Natural killer cell (primary cell): ENCODE measurements around the gene FARP1. TPM values are rescaled to one million over a fixed set of nuclear protein-coding genes. Genes with fewer than 3 reads are reported as not detected.

ENCODE experiments used
- ATAC-seq, 3 donors: fragments of 150-1000 bp in 2 of 3; fragments of 200-7000 bp in 1 of 3; cut with Tn5 transposase; 1 replicate in 1 of 3; 2 replicates in 2 of 3; pipeline ENCODE4 v1.10.0; 2021; ENCODE audit warnings: mild to moderate bottlenecking in 2 of 3, moderate library complexity in 2 of 3
- DNase-seq, 2 donors: peaks; one replicate each; pipeline versions ENCODE4 v3.0.0 to v3.0.0-alpha.2; 2013 to 2021; ENCODE audit warnings: mixed read lengths in 1 of 2
- H3K27ac ChIP-seq: one replicate; pipeline ENCODE4 v1.5.1; 2013; ENCODE audit warnings: mild to moderate bottlenecking, low read length
- H3K27me3 ChIP-seq: one replicate; pipeline ENCODE4 v1.6.1; 2013; ENCODE audit warnings: low read length; ENCODE audit not compliant: control insufficient read depth, insufficient read depth
- H3K36me3 ChIP-seq: one replicate; pipeline ENCODE4 v1.6.1; 2013; ENCODE audit warnings: low read length; ENCODE audit not compliant: control insufficient read depth, insufficient read depth
- H3K4me1 ChIP-seq: one replicate; pipeline ENCODE4 v1.6.1; 2013; ENCODE audit warnings: low read length; ENCODE audit not compliant: control insufficient read depth, insufficient read depth
- H3K4me3 ChIP-seq: one replicate; pipeline ENCODE4 v1.5.1; 2013; ENCODE audit warnings: low read length
- H3K9me3 ChIP-seq: one replicate; pipeline ENCODE4 v1.6.1; 2013; ENCODE audit warnings: low read length; ENCODE audit not compliant: control insufficient read depth, insufficient read depth
- H3K27ac Mint-ChIP-seq, 2 donors: one replicate each; pipeline ENCODE4 v1.8.0; 2022; ENCODE audit warnings: mild to moderate bottlenecking in 2 of 2, mixed read lengths in 2 of 2, moderate library complexity in 1 of 2
- H3K27me3 Mint-ChIP-seq, 2 donors: one replicate each; pipeline ENCODE4 v1.8.0; 2022; ENCODE audit warnings: low read depth in 2 of 2, mixed read lengths in 2 of 2
- H3K36me3 Mint-ChIP-seq: one replicate; pipeline ENCODE4 v1.8.0; 2022; ENCODE audit warnings: mixed read lengths
- H3K4me1 Mint-ChIP-seq, 2 donors: one replicate each; pipeline ENCODE4 v1.8.0; 2022; ENCODE audit warnings: mixed read lengths in 2 of 2
- H3K4me3 Mint-ChIP-seq: one replicate; pipeline ENCODE4 v1.8.0; 2022; ENCODE audit warnings: mild to moderate bottlenecking, moderate library complexity, mixed read lengths
- H3K9me3 Mint-ChIP-seq, 2 donors: one replicate each; pipeline ENCODE4 v1.8.0; 2022; ENCODE audit warnings: mixed read lengths in 2 of 2
- CTCF ChIP-seq: fragments of 200-600 bp; IDR thresholded peaks from one replicate; pipeline ENCODE4 v1.8.0; 2022; ENCODE audit warnings: antibody characterized with exemption
- WGBS: methylation state at CpG from one replicate; pipeline ENCODE4 v1.1.7; 2013; ENCODE audit warnings: missing lambda C conversion rate; ENCODE audit not compliant: insufficient coverage; 5-methylcytosine and 5-hydroxymethylcytosine counted together
- intact Hi-C: fragments of 100-400 bp; cut with micrococcal nuclease; formaldehyde crosslinking; loops from one replicate; pipeline ENCODE4 v1.14.2; 2022
- total RNA-seq, 4 donors: library from RNA; stranded (reverse); fragments of 120-200 nt in 1 of 4; gene quantifications; one replicate each; pipeline versions ENCODE4 v1.2.3 to v1.2.4, GENCODE V29; 2013 to 2022

FARP1 gene
- total RNA-seq, 3 donors from 2014 or later (not counting 1 experiment from before 2014, with no cell fraction given), result 0.71 to 1.2 (median 1.1) TPM

- H3K27ac Mint-ChIP-seq, result no peak overlapping the region
- DNase-seq, result no peak
- H3K36me3 ChIP-seq, result no peaks in the 10 kb centered on the region
- H3K36me3 Mint-ChIP-seq, result no peaks in the 10 kb centered on the region
- H3K4me3 Mint-ChIP-seq, result no peak overlapping the region
- WGBS, result 94% methylated on average over 5 of the region's 6 CpGs
- H3K9me3 ChIP-seq, result no peaks in the 10 kb centered on the region
- H3K27me3 Mint-ChIP-seq, result peaks cover 0 to 13% of the 10 kb centered on the region in 2 donors
- no peaks in the 10 kb centered on the region for H3K9me3 Mint-ChIP-seq
- no peaks in the 10 kb centered on the region for H3K4me1 ChIP-seq
- H3K4me3 ChIP-seq, result no peak overlapping the region
- no peak overlapping the region for H3K27ac ChIP-seq
- intact Hi-C loops, result no loop called here
- H3K4me1 Mint-ChIP-seq, result no peaks in the 10 kb centered on the region
- no peaks in the 10 kb centered on the region for H3K27me3 ChIP-seq
- TF ChIP-seq CTCF, result no peak
- no peak for ATAC-seq
Measured at GRCh38 chr13:98303858-98304257, 161.0 kb downstream of the FARP1 start.

DNA sequence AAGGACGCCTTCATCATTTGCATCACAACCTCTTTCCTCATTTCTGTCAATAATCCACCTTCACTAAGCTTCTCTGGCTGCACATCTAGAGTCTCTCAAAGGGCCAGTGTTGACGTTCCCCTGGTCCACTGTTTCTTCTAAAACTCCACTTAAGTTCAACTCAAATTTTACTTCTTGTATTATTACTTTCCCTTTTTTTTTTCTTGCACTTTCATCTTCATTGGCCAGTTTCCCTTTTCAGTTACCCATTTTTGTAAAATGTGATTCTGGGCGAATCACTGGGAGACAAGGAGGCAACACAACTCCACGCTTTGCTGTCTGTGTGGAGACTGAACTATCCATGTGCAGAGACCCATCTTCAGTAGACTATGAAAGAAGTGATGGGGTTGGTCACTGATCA is 162.8 kb downstream of the FARP1 start:
- H3K4me1 Mint-ChIP-seq, result no peaks in the 10 kb centered on the region
- H3K4me3 Mint-ChIP-seq, result no peak overlapping the region
- H3K27ac ChIP-seq, result no peak overlapping the region
- H3K27me3 Mint-ChIP-seq, result peaks cover 0 to 13% of the 10 kb centered on the region in 2 donors
- no peaks in the 10 kb centered on the region for H3K36me3 Mint-ChIP-seq
- DNase-seq (no peak), ATAC-seq (no peak)
- TF ChIP-seq CTCF, result no peak
- intact Hi-C loops, result no loop called here
- no peak overlapping the region for H3K4me3 ChIP-seq
- H3K27me3 ChIP-seq, result no peaks in the 10 kb centered on the region
- H3K36me3 ChIP-seq, result no peaks in the 10 kb centered on the region
- 89% methylated on average over 4 of the region's 4 CpGs for WGBS
- H3K4me1 ChIP-seq, result no peaks in the 10 kb centered on the region
- H3K27ac Mint-ChIP-seq, result no peak overlapping the region
- no peaks in the 10 kb centered on the region for H3K9me3 Mint-ChIP-seq
- no peaks in the 10 kb centered on the region for H3K9me3 ChIP-seq

DNA sequence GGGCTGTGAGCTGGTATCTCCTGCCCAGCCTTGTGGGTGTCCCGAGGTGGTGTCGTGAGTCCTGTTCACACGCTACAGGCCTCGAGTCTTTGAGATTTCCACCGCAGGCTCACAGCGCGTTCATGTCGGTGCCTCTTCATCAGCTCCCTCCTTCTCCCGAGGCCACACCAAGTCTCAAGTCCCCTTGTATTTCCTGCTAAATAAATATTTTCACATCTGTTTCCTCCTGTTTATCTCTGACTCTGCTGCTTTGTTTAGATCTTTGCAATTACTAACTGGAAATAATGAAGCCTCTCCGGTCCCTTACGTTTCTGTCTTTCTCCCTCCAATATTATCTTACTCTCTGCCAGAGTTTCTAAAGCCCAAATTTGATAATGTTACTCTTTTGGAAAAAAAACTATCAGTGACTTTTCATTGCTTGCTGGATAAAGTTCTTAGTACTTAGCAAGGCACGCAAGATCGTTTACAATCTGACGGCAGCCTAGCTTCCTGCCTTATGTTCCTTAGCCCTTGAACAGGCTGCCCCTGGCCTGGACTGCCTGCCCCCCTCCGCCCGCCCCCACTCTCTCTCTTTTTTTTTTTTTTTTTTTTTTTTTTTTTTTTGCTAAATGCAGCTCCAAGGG is 164.7 kb downstream of the FARP1 start:
- no peaks in the 10 kb centered on the region for H3K4me1 Mint-ChIP-seq
- no peaks in the 10 kb centered on the region for H3K36me3 Mint-ChIP-seq
- ATAC-seq (no peak), DNase-seq (no peak)
- Histone ChIP-seq H3K9me3 (no peaks in the 10 kb centered on the region), H3K27ac (no peak overlapping the region), H3K27me3 (no peaks in the 10 kb centered on the region), H3K4me1 (no peaks in the 10 kb centered on the region), H3K4me3 (no peak overlapping the region), H3K36me3 (no peaks in the 10 kb centered on the region)
- H3K27me3 Mint-ChIP-seq, result peaks cover 0 to 10% of the 10 kb centered on the region in 2 donors
- H3K4me3 Mint-ChIP-seq, result no peak overlapping the region
- WGBS, result 68% methylated on average over 16 of the region's 16 CpGs
- no peak overlapping the region for H3K27ac Mint-ChIP-seq
- intact Hi-C loops, result no loop called here
- TF ChIP-seq CTCF, result no peak
- no peaks in the 10 kb centered on the region for H3K9me3 Mint-ChIP-seq
